Neural progenitor cell (in vitro differentiated cells): Measurements from ENCODE around the gene SPTBN4. TPM values are rescaled to one million over a fixed set of nuclear protein-coding genes. Genes with fewer than 3 reads are reported as not detected.

Source experiments
- DNase-seq: peaks from one replicate; pipeline ENCODE4 v3.0.0-alpha.2; 2016; ENCODE audit warnings: low spot score
- H2AFZ ChIP-seq: fragments of 200-600 bp; sonication (generic); replicated peaks from 2 replicates; pipeline ENCODE4 v1.6.1; 2016; ENCODE audit warnings: antibody characterized with exemption
- H3F3A ChIP-seq: fragments of 200-600 bp; sonication (generic); 2 replicates; pipeline ENCODE4 v1.6.1; 2016; ENCODE audit warnings: antibody characterized with exemption, low read depth
- H3K27ac ChIP-seq: fragments of 200-600 bp; sonication (generic); 2 replicates; pipeline ENCODE4 v1.5.1; 2016; ENCODE audit warnings: mild to moderate bottlenecking
- H3K27me3 ChIP-seq: fragments of 200-600 bp; sonication (generic); 2 replicates; pipeline ENCODE4 v1.6.1; 2016; ENCODE audit warnings: mild to moderate bottlenecking, moderate library complexity
- H3K36me3 ChIP-seq: fragments of 200-600 bp; sonication (generic); 2 replicates; pipeline ENCODE4 v1.5.1; 2016
- H3K4me1 ChIP-seq: fragments of 200-600 bp; sonication (generic); 2 replicates; pipeline ENCODE4 v1.6.1; 2016; ENCODE audit warnings: mixed run types
- H3K4me2 ChIP-seq: fragments of 200-600 bp; sonication (generic); 2 replicates; pipeline ENCODE4 v1.6.1; 2016
- H3K4me3 ChIP-seq: fragments of 200-600 bp; sonication (generic); 2 replicates; pipeline ENCODE4 v1.5.1; 2016
- H3K79me2 ChIP-seq: fragments of 200-600 bp; sonication (generic); 2 replicates; pipeline ENCODE4 v1.6.1; 2016; ENCODE audit warnings: low read depth
- H3K9ac ChIP-seq: fragments of 200-600 bp; sonication (generic); 2 replicates; pipeline ENCODE4 v1.6.1; 2016
- H3K9me3 ChIP-seq: fragments of 200-600 bp; sonication (generic); 2 replicates; pipeline ENCODE4 v1.5.1; 2016; ENCODE audit warnings: low read depth
- H4K20me1 ChIP-seq: fragments of 200-600 bp; sonication (generic); 2 replicates; pipeline ENCODE4 v1.6.1; 2016; ENCODE audit warnings: low read depth
- H3K27ac Mint-ChIP-seq: 3 replicates; pipeline ENCODE4 v1.8.0; 2021; ENCODE audit warnings: mixed read lengths
- H3K27me3 Mint-ChIP-seq: 2 replicates; pipeline ENCODE4 v1.8.0; 2022; ENCODE audit warnings: low read depth, mild to moderate bottlenecking, inconsistent platforms, moderate library complexity, mixed read lengths; ENCODE audit not compliant: insufficient read depth
- H3K36me3 Mint-ChIP-seq: 3 replicates; pipeline ENCODE4 v1.8.0; 2021; ENCODE audit warnings: mixed read lengths
- H3K4me1 Mint-ChIP-seq: 3 replicates; pipeline ENCODE4 v1.8.0; 2021; ENCODE audit warnings: mixed read lengths
- H3K4me3 Mint-ChIP-seq: 3 replicates; pipeline ENCODE4 v1.8.0; 2021; ENCODE audit warnings: mild to moderate bottlenecking, moderate library complexity, mixed read lengths
- H3K9me3 Mint-ChIP-seq: 3 replicates; pipeline ENCODE4 v1.8.0; 2020; ENCODE audit warnings: mixed read lengths
- CTCF ChIP-seq: fragments of 200-600 bp; sonication (generic); IDR thresholded peaks from 2 replicates; pipeline ENCODE4 v1.5.1; 2017; ENCODE audit warnings: antibody characterized with exemption, mild to moderate bottlenecking
- EZH2 ChIP-seq: fragments of 200-600 bp; sonication (generic); IDR thresholded peaks from 2 replicates; pipeline ENCODE4 v1.6.1; 2017; ENCODE audit warnings: antibody characterized with exemption, mild to moderate bottlenecking, moderate library complexity
- EZH2phosphoT487 ChIP-seq: fragments of 200-600 bp; sonication (generic); IDR thresholded peaks from 2 replicates; pipeline ENCODE4 v1.6.1; 2017; ENCODE audit warnings: antibody characterized with exemption
- total RNA-seq: library from RNA; depleted of rRNA; stranded (reverse); fragments of >200 nt; gene quantifications from 2 replicates; pipeline ENCODE4 v1.2.3, GENCODE V29; 2015; ENCODE audit warnings: low replicate concordance

SPTBN4 gene
- total RNA-seq, 1 donor from 2014 or later = 2.5 TPM

GRCh38 chr19:40604171-40604646 is 137.4 kb downstream of the SPTBN4 start:
- TF ChIP-seq EZH2 (no peak), EZH2phosphoT487 (no peak), CTCF (no peak)
- Mint-ChIP-seq H3K27me3 (peaks cover 30% of the 10 kb centered on the region), H3K4me1 (peaks cover 53% of the 10 kb centered on the region), H3K9me3 (no peaks in the 10 kb centered on the region), H3K27ac (no peak overlapping the region), H3K36me3 (peaks cover 18% of the 10 kb centered on the region), H3K4me3 (peak overlapping the region; percentile 74)
- Histone ChIP-seq H3K4me1 (peaks cover 42% of the 10 kb centered on the region), H3K4me2 (no peak overlapping the region), H3K27me3 (peaks cover 84% of the 10 kb centered on the region), H3K36me3 (no peaks in the 10 kb centered on the region), H3F3A (peaks cover 52% of the 10 kb centered on the region), H4K20me1 (peaks cover 56% of the 10 kb centered on the region), H3K79me2 (no peaks in the 10 kb centered on the region), H3K4me3 (no peak overlapping the region), H3K9ac (no peak overlapping the region), H3K27ac (no peak overlapping the region), H3K9me3 (no peaks in the 10 kb centered on the region), H2AFZ (no peak overlapping the region)
- DNase-seq = no peak

DNA sequence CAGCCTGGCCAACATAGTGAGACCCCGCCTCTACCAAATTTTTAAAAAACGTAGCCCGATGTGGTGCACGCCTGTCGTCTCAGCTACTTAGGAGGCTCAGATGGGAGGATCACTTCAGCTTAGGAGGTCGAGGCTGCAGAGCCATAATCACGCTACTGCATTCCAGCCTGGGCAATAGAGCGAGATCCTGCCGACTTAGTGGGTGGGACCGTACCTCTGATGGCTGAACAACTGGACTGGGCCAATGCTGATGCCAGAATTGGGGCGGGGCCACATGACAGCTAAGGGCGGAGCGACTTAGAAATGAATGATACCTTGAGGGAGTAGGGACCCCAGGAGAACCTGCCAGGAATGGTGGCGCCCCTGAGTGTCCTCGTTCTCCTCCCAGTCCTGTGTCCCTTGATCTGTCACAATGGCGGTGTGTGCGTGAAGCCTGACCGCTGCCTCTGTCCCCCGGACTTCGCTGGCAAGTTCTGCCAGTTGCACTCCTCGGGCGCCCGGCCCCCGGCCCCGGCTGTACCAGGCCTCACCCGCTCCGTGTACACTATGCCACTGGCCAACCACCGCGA is 137.9 kb downstream of the SPTBN4 start:
- Histone ChIP-seq H3K9me3 (no peaks in the 10 kb centered on the region), H3K9ac (no peak overlapping the region), H2AFZ (no peak overlapping the region), H3K4me2 (peak overlapping the region; percentile 90), H3K4me3 (peak overlapping the region; percentile 49), H3K36me3 (no peaks in the 10 kb centered on the region), H3F3A (peaks cover 47% of the 10 kb centered on the region), H3K4me1 (peaks cover 41% of the 10 kb centered on the region), H3K79me2 (no peaks in the 10 kb centered on the region), H4K20me1 (peaks cover 50% of the 10 kb centered on the region), H3K27ac (no peak overlapping the region), H3K27me3 (peaks cover 84% of the 10 kb centered on the region)
- peaks cover 50% of the 10 kb centered on the region for H3K4me1 Mint-ChIP-seq
- peak; percentile 34 for DNase-seq
- no peak overlapping the region for H3K27ac Mint-ChIP-seq
- peak overlapping the region; percentile 72 for H3K4me3 Mint-ChIP-seq
- TF ChIP-seq EZH2phosphoT487 (no peak), CTCF (no peak), EZH2 (no peak)
- no peaks in the 10 kb centered on the region for H3K9me3 Mint-ChIP-seq
- peaks cover 18% of the 10 kb centered on the region for H3K36me3 Mint-ChIP-seq
- H3K27me3 Mint-ChIP-seq = peaks cover 32% of the 10 kb centered on the region

- no peak overlapping the region for H3K27ac ChIP-seq
- peaks cover 37% of the 10 kb centered on the region for H3K4me1 ChIP-seq
- TF ChIP-seq EZH2phosphoT487 (peak; percentile 2), CTCF (peak; percentile 9), EZH2 (no peak)
- H3K36me3 ChIP-seq = no peaks in the 10 kb centered on the region
- H3K9me3 Mint-ChIP-seq = no peaks in the 10 kb centered on the region
- no peaks in the 10 kb centered on the region for H3K9me3 ChIP-seq
- H3K4me1 Mint-ChIP-seq = peaks cover 52% of the 10 kb centered on the region
- peak; percentile 79 for DNase-seq
- peak overlapping the region; percentile 35 for H3K27ac Mint-ChIP-seq
- no peaks in the 10 kb centered on the region for H3K79me2 ChIP-seq
- peak overlapping the region; percentile 49 for H3K4me3 ChIP-seq
- H3K9ac ChIP-seq = no peak overlapping the region
- H3K27me3 Mint-ChIP-seq = peaks cover 35% of the 10 kb centered on the region
- H2AFZ ChIP-seq = no peak overlapping the region
- peak overlapping the region; percentile 82 for H3K4me3 Mint-ChIP-seq
- peaks cover 45% of the 10 kb centered on the region for H3F3A ChIP-seq
- peaks cover 18% of the 10 kb centered on the region for H3K36me3 Mint-ChIP-seq
- peaks cover 84% of the 10 kb centered on the region for H3K27me3 ChIP-seq
- H4K20me1 ChIP-seq = peaks cover 44% of the 10 kb centered on the region
- peak overlapping the region; percentile 90 for H3K4me2 ChIP-seq
These were observed 138.6 kb downstream of the SPTBN4 start for GRCh38 chr19:40605216-40605971.
